GM19438 (cell line): ENCODE measurements around the gene ANK3.

Experiments used
- ATAC-seq: cut with Tn5 transposase; IDR thresholded peaks from one replicate; pipeline ENCODE4 v1.9.1; 2021; ENCODE audit warnings: low read depth; ENCODE audit not compliant: unreplicated experiment

ANK3 gene

GRCh38 chr10:60389413-60390025 lies at the start of gene ANK3:
TSS of gene ANK3 (minus strand) at chr10:60389875. CDS start at chr10:60389538, 337 bp downstream.
- no peak for ATAC-seq

- ATAC-seq: no peak
These were observed 44.9 kb upstream of the ANK3 start for GRCh38 chr10:60434418-60435046.

GRCh38 chr10:60433684-60434083 lies 44.0 kb upstream of the ANK3 start:
- ATAC-seq: no peak

GRCh38 chr10:60430836-60431597 lies 41.3 kb upstream of the ANK3 start:
- no peak for ATAC-seq

GRCh38 chr10:60430017-60430416 lies 40.3 kb upstream of the ANK3 start:
- no peak for ATAC-seq

GRCh38 chr10:60429084-60429849 lies 39.6 kb upstream of the ANK3 start:
- no peak for ATAC-seq

- no peak for ATAC-seq
These were observed 38.7 kb upstream of the ANK3 start for GRCh38 chr10:60428387-60428737.

GRCh38 chr10:60427709-60428386 lies 38.2 kb upstream of the ANK3 start:
- no peak for ATAC-seq

- ATAC-seq: no peak
These were observed 37.5 kb upstream of the ANK3 start for GRCh38 chr10:60427148-60427547.

- no peak for ATAC-seq
These were observed 36.8 kb upstream of the ANK3 start for GRCh38 chr10:60426425-60426824.

GRCh38 chr10:60425392-60426110 lies 35.9 kb upstream of the ANK3 start:
- no peak for ATAC-seq

- no peak for ATAC-seq
These were observed 35.3 kb upstream of the ANK3 start for GRCh38 chr10:60424971-60425370.

- no peak for ATAC-seq
These were observed 34.2 kb upstream of the ANK3 start for GRCh38 chr10:60423920-60424319.

- no peak for ATAC-seq
These were observed 33.1 kb upstream of the ANK3 start for GRCh38 chr10:60422809-60423208.

- ATAC-seq: no peak
These were observed 31.6 kb upstream of the ANK3 start for GRCh38 chr10:60420991-60421894.

GRCh38 chr10:60419249-60419648 lies 29.6 kb upstream of the ANK3 start:
- ATAC-seq: no peak

GRCh38 chr10:60417901-60418300 lies 28.2 kb upstream of the ANK3 start:
- no peak for ATAC-seq

GRCh38 chr10:60417024-60417423 lies 27.3 kb upstream of the ANK3 start:
- no peak for ATAC-seq
